ENCODE results near the gene CBLC. TPM values are rescaled to one million over a fixed set of nuclear protein-coding genes. Genes with fewer than 3 reads are reported as not detected.

CBLC gene
- total RNA-seq, 3 donors from 2014 or later (not counting 1 experiment from before 2014, with no cell fraction given): not detected

GRCh38 chr19:44810234-44811121 lies 32.8 kb downstream of the CBLC start:
- Mint-ChIP-seq H3K9me3 (no peaks in the 10 kb centered on the region), H3K27me3 (ENCODE audit: low read depth in 2 of 2) (peaks cover 0 to 8% of the 10 kb centered on the region in 2 donors)
- 84% methylated on average over 8 of the region's 13 CpGs for WGBS (ENCODE audit: insufficient coverage)

GRCh38 chr19:44811122-44811419 lies 33.4 kb downstream of the CBLC start:
- H3K27ac ChIP-seq (ENCODE audit: low read length): no peak overlapping the region
- Mint-ChIP-seq H3K36me3 (no peaks in the 10 kb centered on the region), H3K9me3 (no peaks in the 10 kb centered on the region), H3K27ac (no peak overlapping the region), H3K4me3 (no peak overlapping the region), H3K4me1 (peaks cover 0 to 3% of the 10 kb centered on the region in 2 donors), H3K27me3 (ENCODE audit: low read depth in 2 of 2) (peaks cover 0 to 8% of the 10 kb centered on the region in 2 donors)
- peaks cover 11% of the 10 kb centered on the region for H3K4me1 ChIP-seq (ENCODE audit: control insufficient read depth, insufficient read depth, low read length)
- WGBS (ENCODE audit: insufficient coverage): 85% methylated on average over 7 of the region's 7 CpGs
- DNase-seq (no peak), ATAC-seq (no peak)
- no peaks in the 10 kb centered on the region for H3K36me3 ChIP-seq (ENCODE audit: control insufficient read depth, insufficient read depth, low read length)
- no peak for TF ChIP-seq CTCF (IDR thresholded peaks at IDR 0.05)
- peaks cover 8% of the 10 kb centered on the region for H3K27me3 ChIP-seq (ENCODE audit: control insufficient read depth, insufficient read depth, low read length)
- no peak overlapping the region for H3K4me3 ChIP-seq (ENCODE audit: low read length)
- no peaks in the 10 kb centered on the region for H3K9me3 ChIP-seq (ENCODE audit: control insufficient read depth, insufficient read depth, low read length)
- intact Hi-C loops (cut with micrococcal nuclease): no loop called here

More at GRCh38 chr19:44810234-44811121, 32.8 kb downstream of the CBLC start:
- Histone ChIP-seq H3K27ac (ENCODE audit: low read length) (no peak overlapping the region), H3K4me1 (ENCODE audit: control insufficient read depth, insufficient read depth, low read length) (peaks cover 11% of the 10 kb centered on the region), H3K36me3 (ENCODE audit: control insufficient read depth, insufficient read depth, low read length) (no peaks in the 10 kb centered on the region), H3K27me3 (ENCODE audit: control insufficient read depth, insufficient read depth, low read length) (peaks cover 8% of the 10 kb centered on the region), H3K9me3 (ENCODE audit: control insufficient read depth, insufficient read depth, low read length) (no peaks in the 10 kb centered on the region), H3K4me3 (ENCODE audit: low read length) (no peak overlapping the region)
- Mint-ChIP-seq H3K27ac (no peak overlapping the region), H3K4me3 (no peak overlapping the region), H3K36me3 (no peaks in the 10 kb centered on the region), H3K4me1 (peaks cover 0 to 3% of the 10 kb centered on the region in 2 donors)
- ATAC-seq (no peak), DNase-seq (no peak)
- TF ChIP-seq CTCF (IDR thresholded peaks at IDR 0.05): no peak
- intact Hi-C loops (cut with micrococcal nuclease): no loop called here

- TF ChIP-seq CTCF (IDR thresholded peaks at IDR 0.05): no peak
- intact Hi-C loops (cut with micrococcal nuclease): no loop called here
- H3K4me3 ChIP-seq (ENCODE audit: low read length): no peak overlapping the region
- H3K27me3 Mint-ChIP-seq (ENCODE audit: low read depth in 2 of 2): peaks cover 0 to 5% of the 10 kb centered on the region in 2 donors
- H3K4me3 Mint-ChIP-seq: no peak overlapping the region
- H3K9me3 ChIP-seq (ENCODE audit: control insufficient read depth, insufficient read depth, low read length): no peaks in the 10 kb centered on the region
- no peak for DNase-seq
- no peak overlapping the region for H3K27ac Mint-ChIP-seq
- H3K27ac ChIP-seq (ENCODE audit: low read length): no peak overlapping the region
- peaks cover 0 to 3% of the 10 kb centered on the region in 2 donors for H3K4me1 Mint-ChIP-seq
- H3K4me1 ChIP-seq (ENCODE audit: control insufficient read depth, insufficient read depth, low read length): peaks cover 11% of the 10 kb centered on the region
- 91% methylated on average over 28 of the region's 28 CpGs for WGBS (ENCODE audit: insufficient coverage)
- no peaks in the 10 kb centered on the region for H3K9me3 Mint-ChIP-seq
- ATAC-seq: no peak
- H3K36me3 Mint-ChIP-seq: no peaks in the 10 kb centered on the region
- peaks cover 8% of the 10 kb centered on the region for H3K27me3 ChIP-seq (ENCODE audit: control insufficient read depth, insufficient read depth, low read length)
- H3K36me3 ChIP-seq (ENCODE audit: control insufficient read depth, insufficient read depth, low read length): no peaks in the 10 kb centered on the region
These were observed 34.5 kb downstream of the CBLC start for GRCh38 chr19:44812142-44812718.

Data from natural killer cell (primary cell).